MM.1S (cell line): ENCODE measurements around the gene PLCB1.

ENCODE experiments used
- DNase-seq: peaks from one replicate; pipeline ENCODE4 v3.0.0-alpha.2; 2015
- H2AFZ ChIP-seq: fragments of 300-600 bp; sonication (generic); 2 replicates; pipeline ENCODE4 v1.6.0; 2016; ENCODE audit warnings: antibody characterized with exemption, low read length
- H3F3A ChIP-seq: fragments of 300-600 bp; sonication (generic); 2 replicates; pipeline ENCODE4 v1.6.1; 2016; ENCODE audit warnings: mild to moderate bottlenecking, antibody characterized with exemption, low read length, moderate library complexity, mixed read lengths; ENCODE audit not compliant: insufficient read depth
- H3K27ac ChIP-seq: fragments of 300-600 bp; sonication (generic); 2 replicates; pipeline ENCODE4 v1.5.1; 2016; ENCODE audit warnings: mild to moderate bottlenecking, low read length
- H3K27me3 ChIP-seq: fragments of 300-600 bp; sonication (generic); replicated peaks from 2 replicates; pipeline ENCODE4 v1.6.0; 2016; ENCODE audit warnings: low read length; ENCODE audit not compliant: insufficient read depth
- H3K36me3 ChIP-seq: fragments of 300-600 bp; sonication (generic); replicated peaks from 2 replicates; pipeline ENCODE4 v1.6.1; 2016; ENCODE audit warnings: mild to moderate bottlenecking, low read length, mixed read lengths; ENCODE audit not compliant: insufficient read depth
- H3K4me1 ChIP-seq: fragments of 300-600 bp; sonication (generic); 2 replicates; pipeline ENCODE4 v1.6.1; 2016; ENCODE audit warnings: low read length, mixed read lengths
- H3K4me2 ChIP-seq: fragments of 300-600 bp; sonication (generic); 2 replicates; pipeline ENCODE4 v1.6.0; 2016; ENCODE audit warnings: low read depth, low read length
- H3K4me3 ChIP-seq: fragments of 300-600 bp; sonication (generic); 2 replicates; pipeline ENCODE4 v1.5.1; 2016; ENCODE audit warnings: low read length, mixed read lengths
- H3K79me2 ChIP-seq: fragments of 300-600 bp; sonication (generic); 2 replicates; pipeline ENCODE4 v1.6.1; 2016; ENCODE audit warnings: mixed run types, low read length, mixed read lengths
- H3K9ac ChIP-seq: fragments of 300-600 bp; sonication (generic); 2 replicates; pipeline ENCODE4 v1.6.1; 2016; ENCODE audit warnings: low read length, mixed read lengths
- H3K9me2 ChIP-seq: fragments of 300-600 bp; sonication (generic); replicated peaks from 2 replicates; pipeline ENCODE4 v1.6.1; 2016; ENCODE audit warnings: mild to moderate bottlenecking, low read length, mixed read lengths; ENCODE audit not compliant: insufficient read depth
- H3K9me3 ChIP-seq: fragments of 300-600 bp; sonication (generic); replicated peaks from 2 replicates; pipeline ENCODE4 v1.6.1; 2016; ENCODE audit warnings: mild to moderate bottlenecking, low read length, mixed read lengths; ENCODE audit not compliant: insufficient read depth
- H4K20me1 ChIP-seq: fragments of 300-600 bp; sonication (generic); 2 replicates; pipeline ENCODE4 v1.6.1; 2016; ENCODE audit warnings: mild to moderate bottlenecking, low read length, moderate library complexity, mixed read lengths; ENCODE audit not compliant: insufficient read depth
- EZH2 ChIP-seq: fragments of 300-600 bp; sonication (generic); optimal IDR thresholded peaks from 2 replicates; pipeline ENCODE3; 2017; ENCODE audit warnings: low read depth, mild to moderate bottlenecking, antibody characterized with exemption, low read length, mixed read lengths
- EZH2phosphoT487 ChIP-seq: fragments of 300-600 bp; sonication (generic); IDR thresholded peaks from 2 replicates; pipeline ENCODE4 v1.6.1; 2018; ENCODE audit warnings: antibody characterized with exemption, low read length
- TF ChIP-seq, protein P1 (sequence below): fragments of 300-600 bp; sonication (generic); IDR thresholded peaks from 2 replicates; pipeline ENCODE4 v1.5.1; 2016; ENCODE audit warnings: antibody characterized with exemption, low read length, mixed read lengths

The PLCB1 gene

DNA sequence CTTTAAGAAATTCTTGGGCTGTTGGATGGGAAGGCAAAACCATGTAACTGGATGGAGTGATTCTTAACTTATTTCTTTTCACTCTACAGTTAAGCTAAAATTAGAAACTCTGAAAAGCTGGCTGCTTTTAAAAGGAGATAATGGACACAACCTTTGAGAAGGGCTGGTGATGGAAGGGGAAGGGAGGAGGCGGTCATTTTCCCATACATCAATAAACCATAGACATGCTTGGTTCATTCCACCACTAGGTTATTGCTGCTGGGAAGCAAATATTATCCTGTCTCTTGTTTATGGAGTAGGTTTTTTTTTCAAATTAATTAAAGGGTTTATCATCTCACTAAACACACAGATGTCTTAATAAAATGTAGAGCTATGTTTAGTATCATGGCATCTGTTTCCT, 76.2 kb downstream of the PLCB1 start:
- no peaks in the 10 kb centered on the region for H4K20me1 ChIP-seq
- H3K4me2 ChIP-seq: no peak overlapping the region
- H3K9ac ChIP-seq: no peak overlapping the region
- H3K79me2 ChIP-seq: no peaks in the 10 kb centered on the region
- TF ChIP-seq EZH2 (no peak), EZH2phosphoT487 (no peak)
- TF ChIP-seq, protein P1, sequence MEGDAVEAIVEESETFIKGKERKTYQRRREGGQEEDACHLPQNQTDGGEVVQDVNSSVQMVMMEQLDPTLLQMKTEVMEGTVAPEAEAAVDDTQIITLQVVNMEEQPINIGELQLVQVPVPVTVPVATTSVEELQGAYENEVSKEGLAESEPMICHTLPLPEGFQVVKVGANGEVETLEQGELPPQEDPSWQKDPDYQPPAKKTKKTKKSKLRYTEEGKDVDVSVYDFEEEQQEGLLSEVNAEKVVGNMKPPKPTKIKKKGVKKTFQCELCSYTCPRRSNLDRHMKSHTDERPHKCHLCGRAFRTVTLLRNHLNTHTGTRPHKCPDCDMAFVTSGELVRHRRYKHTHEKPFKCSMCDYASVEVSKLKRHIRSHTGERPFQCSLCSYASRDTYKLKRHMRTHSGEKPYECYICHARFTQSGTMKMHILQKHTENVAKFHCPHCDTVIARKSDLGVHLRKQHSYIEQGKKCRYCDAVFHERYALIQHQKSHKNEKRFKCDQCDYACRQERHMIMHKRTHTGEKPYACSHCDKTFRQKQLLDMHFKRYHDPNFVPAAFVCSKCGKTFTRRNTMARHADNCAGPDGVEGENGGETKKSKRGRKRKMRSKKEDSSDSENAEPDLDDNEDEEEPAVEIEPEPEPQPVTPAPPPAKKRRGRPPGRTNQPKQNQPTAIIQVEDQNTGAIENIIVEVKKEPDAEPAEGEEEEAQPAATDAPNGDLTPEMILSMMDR: no peak
- no peaks in the 10 kb centered on the region for H3K27me3 ChIP-seq
- no peaks in the 10 kb centered on the region for H3F3A ChIP-seq
- no peak overlapping the region for H2AFZ ChIP-seq
- no peak for DNase-seq
- no peak overlapping the region for H3K4me3 ChIP-seq
- no peak overlapping the region for H3K27ac ChIP-seq
- H3K9me2 ChIP-seq: no peaks in the 10 kb centered on the region
- no peaks in the 10 kb centered on the region for H3K36me3 ChIP-seq
- no peaks in the 10 kb centered on the region; the same call in 1 of the 2 replicates for H3K4me1 ChIP-seq
- H3K9me3 ChIP-seq: no peaks in the 10 kb centered on the region

DNA sequence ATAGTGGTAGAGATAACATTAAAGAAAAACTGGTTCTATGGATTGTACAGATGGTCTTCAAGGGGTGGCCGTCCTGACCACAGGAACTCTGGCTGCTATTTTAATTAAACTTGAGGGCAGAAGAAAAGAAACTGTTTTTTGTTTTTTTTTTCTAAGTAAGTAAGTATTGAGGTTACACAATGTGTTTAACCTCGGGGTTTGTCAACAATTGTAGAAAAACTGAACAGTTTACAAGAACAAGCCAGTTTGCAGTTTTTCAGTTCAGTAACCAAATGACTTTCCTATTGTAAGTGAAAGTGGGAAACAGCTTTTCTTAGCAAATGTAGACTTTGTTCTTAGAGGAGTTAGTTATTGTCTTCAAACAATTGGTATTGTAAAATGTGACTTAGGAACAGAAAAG, 77.0 kb downstream of the PLCB1 start:
- no peak overlapping the region for H3K27ac ChIP-seq
- no peaks in the 10 kb centered on the region for H3K9me3 ChIP-seq
- no peaks in the 10 kb centered on the region for H4K20me1 ChIP-seq
- no peaks in the 10 kb centered on the region for H3K27me3 ChIP-seq
- H3K9me2 ChIP-seq: no peaks in the 10 kb centered on the region
- H3K36me3 ChIP-seq: no peaks in the 10 kb centered on the region
- no peaks in the 10 kb centered on the region for H3F3A ChIP-seq
- peak; percentile 16 for DNase-seq
- no peaks in the 10 kb centered on the region for H3K79me2 ChIP-seq
- H3K4me2 ChIP-seq: no peak overlapping the region
- no peaks in the 10 kb centered on the region; the same call in 1 of the 2 replicates for H3K4me1 ChIP-seq
- no peak overlapping the region for H3K4me3 ChIP-seq
- H3K9ac ChIP-seq: no peak overlapping the region
- TF ChIP-seq, protein P1: no peak
- TF ChIP-seq EZH2phosphoT487 (no peak), EZH2 (no peak)
- no peak overlapping the region for H2AFZ ChIP-seq

DNA sequence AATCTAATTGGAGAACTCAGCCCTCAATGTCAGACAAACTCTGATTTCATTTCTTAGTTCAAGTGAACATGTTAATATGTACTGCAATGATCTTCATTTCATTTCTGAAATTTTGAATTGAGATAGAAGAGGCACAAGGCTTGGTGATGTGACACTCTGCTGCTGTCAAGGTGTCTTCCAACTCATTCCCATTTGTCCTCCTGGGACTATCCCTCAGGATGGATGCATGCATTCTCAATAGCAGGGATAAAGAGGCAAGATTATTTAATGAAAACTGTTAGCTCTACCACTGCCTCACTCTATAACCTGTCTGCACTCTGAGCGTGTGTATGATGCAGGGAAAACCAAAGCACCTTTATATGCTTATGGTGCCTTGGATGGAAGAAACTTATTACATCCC, 78.7 kb downstream of the PLCB1 start:
- H3K79me2 ChIP-seq: no peaks in the 10 kb centered on the region
- no peaks in the 10 kb centered on the region for H3F3A ChIP-seq
- TF ChIP-seq, protein P1: no peak
- TF ChIP-seq EZH2phosphoT487 (no peak), EZH2 (no peak)
- H2AFZ ChIP-seq: no peak overlapping the region
- H3K9me2 ChIP-seq: no peaks in the 10 kb centered on the region
- no peaks in the 10 kb centered on the region for H4K20me1 ChIP-seq
- DNase-seq: no peak
- H3K27ac ChIP-seq: no peak overlapping the region
- H3K4me1 ChIP-seq: peaks cover 5% of the 10 kb centered on the region; the same call in 1 of the 2 replicates
- no peak overlapping the region for H3K4me2 ChIP-seq
- H3K36me3 ChIP-seq: no peaks in the 10 kb centered on the region
- H3K9me3 ChIP-seq: no peaks in the 10 kb centered on the region
- H3K27me3 ChIP-seq: no peaks in the 10 kb centered on the region
- no peak overlapping the region for H3K4me3 ChIP-seq
- no peak overlapping the region for H3K9ac ChIP-seq
